Measurements from ENCODE around the gene MACROD2.
"Not testable (repeated sequence)": the region's sequence is repeated elsewhere in the genome, so short reads cannot be mapped to it uniquely, and the experiment has no call there.

MACROD2 gene

DNA sequence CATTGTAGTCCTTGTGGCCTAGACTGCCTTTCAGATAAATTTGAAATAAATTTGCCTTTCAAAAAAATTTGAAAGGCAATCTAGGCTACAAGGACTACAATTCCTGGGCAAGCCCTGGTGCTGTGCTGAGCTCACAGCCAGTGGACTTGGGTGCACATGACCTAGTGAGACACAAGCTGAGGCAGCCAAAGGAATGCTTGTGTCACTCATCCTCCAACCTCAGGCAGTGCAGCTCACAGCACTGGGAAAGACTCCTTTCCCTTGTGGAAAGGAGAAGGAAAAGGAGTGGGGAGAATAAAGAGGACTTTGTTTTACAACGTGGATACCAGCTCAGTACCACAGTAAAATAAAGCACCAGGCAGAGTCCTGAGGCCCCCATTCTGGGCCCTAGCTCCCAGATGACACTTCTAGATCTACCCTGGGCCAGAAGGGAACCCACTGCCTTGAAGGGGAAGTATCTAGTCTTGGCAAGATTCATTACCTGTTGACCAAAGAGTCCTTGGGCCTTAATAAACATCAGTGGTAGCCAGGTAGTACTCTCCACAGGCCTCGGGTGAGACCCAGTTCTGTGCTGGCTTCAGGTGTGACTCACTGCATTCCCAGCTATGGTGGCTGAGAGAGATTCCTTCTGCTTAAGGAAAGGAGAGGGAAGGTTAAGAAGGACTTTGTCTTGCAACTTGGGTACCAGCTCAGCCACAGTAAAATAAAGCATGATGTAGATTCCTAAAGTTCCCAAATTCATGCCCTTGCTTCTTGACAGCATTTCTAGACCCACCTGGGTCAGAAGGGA is 1001.8 kb downstream of the MACROD2 start:
- no peak for DNase-seq (ENCODE audit: low spot score in 2 of 2)

DNA sequence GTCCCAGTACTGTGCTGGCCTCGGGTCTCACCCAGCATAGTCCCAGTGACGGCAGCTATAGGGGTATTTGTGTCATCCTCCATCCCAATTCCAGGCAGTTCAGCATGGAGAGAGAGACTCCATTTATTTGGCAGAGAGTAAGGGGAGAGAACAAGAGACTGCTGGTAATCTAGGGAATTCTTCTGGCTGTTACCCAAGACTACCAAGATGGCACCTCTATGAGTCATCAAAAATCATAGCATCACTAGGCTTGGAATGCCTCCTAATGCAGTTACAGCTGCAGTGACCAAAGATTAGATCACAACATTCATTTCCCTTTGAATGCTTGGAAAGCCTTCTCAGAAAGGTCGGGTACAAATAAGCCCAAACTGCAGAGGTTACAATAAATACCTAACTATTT is 1002.5 kb downstream of the MACROD2 start:
- DNase-seq (ENCODE audit: low spot score in 2 of 2) (no peak), ATAC-seq (ENCODE audit: low read depth) (no peak)
- H3K9me3 Mint-ChIP-seq = peaks cover 5% of the 10 kb centered on the region
- no peaks in the 10 kb centered on the region for H3K27me3 Mint-ChIP-seq
- H3K4me1 Mint-ChIP-seq = no peaks in the 10 kb centered on the region
- H3K36me3 Mint-ChIP-seq = no peaks in the 10 kb centered on the region
- no peak overlapping the region for H3K4me3 Mint-ChIP-seq
- H3K27ac Mint-ChIP-seq = no peak overlapping the region

More for the DNA sequence above, 1001.8 kb downstream of the MACROD2 start:
- no peak overlapping the region for H3K4me3 Mint-ChIP-seq
- no peaks in the 10 kb centered on the region for H3K27me3 Mint-ChIP-seq
- no peaks in the 10 kb centered on the region for H3K4me1 Mint-ChIP-seq
- no peak overlapping the region for H3K27ac Mint-ChIP-seq
- H3K36me3 Mint-ChIP-seq = no peaks in the 10 kb centered on the region
- no peak for ATAC-seq (ENCODE audit: low read depth)
- peaks cover 5% of the 10 kb centered on the region for H3K9me3 Mint-ChIP-seq

DNA sequence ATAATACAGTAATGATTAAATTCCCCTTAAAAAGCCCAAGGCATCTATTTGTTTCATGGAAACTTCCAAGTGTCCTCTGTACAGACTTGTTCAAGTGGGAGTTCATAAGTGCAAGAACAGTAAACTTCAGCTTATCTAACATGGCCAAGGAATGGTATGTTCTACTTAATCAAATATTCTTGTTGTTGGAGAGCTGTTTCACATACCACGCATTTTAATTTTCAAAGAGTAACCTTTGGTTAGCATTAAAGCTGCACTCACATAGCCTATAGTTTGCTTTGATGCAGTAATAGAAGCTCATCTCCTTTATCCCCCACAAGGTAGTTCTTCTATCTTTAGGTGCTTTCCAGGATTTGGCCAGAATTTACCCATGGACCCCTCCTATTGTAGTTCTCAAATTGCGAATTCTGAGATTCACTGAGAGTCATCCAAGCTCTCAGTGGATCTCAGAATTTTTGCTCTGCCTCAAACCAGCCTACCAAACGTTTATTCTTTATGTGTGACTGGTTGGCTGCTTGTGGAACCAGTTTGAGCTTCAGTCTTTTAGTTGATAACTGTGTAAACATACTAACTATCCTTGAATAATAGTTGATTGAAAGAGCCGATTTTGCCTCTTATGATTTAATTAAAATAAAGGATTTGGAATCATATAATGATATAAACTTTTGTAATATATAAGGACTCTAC is 1010.1 kb downstream of the MACROD2 start:
- DNase-seq (ENCODE audit: low spot score in 2 of 2) (no peak), ATAC-seq (ENCODE audit: low read depth) (no peak)
- Mint-ChIP-seq H3K9me3 (no peaks in the 10 kb centered on the region), H3K4me3 (no peak overlapping the region), H3K27ac (no peak overlapping the region), H3K36me3 (no peaks in the 10 kb centered on the region), H3K27me3 (peaks cover 1% of the 10 kb centered on the region), H3K4me1 (no peaks in the 10 kb centered on the region)

DNA sequence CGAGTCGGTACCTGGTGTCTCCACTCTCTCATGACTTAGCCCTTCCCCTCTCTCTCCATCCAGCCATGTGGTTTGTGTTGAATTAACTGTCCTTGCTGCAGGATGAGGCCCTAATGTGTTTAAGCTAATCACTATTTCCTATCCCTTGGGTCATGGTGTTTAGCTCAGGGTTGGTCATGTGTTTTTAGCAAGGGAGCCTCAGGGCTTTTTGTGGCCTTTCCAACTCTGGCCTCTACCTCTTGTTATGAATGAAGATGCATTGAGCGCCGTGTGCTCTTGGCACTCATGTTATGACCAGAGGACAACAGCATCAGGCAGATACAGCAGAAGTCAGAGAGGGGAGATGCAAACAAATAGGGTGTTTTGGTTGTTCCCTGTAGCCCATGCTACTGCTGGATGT is 1016.3 kb downstream of the MACROD2 start:
- Mint-ChIP-seq H3K9me3 (no peaks in the 10 kb centered on the region), H3K27ac (no peak overlapping the region), H3K4me3 (no peak overlapping the region), H3K4me1 (no peaks in the 10 kb centered on the region), H3K27me3 (peaks cover 1% of the 10 kb centered on the region), H3K36me3 (no peaks in the 10 kb centered on the region)
- no peak for DNase-seq (ENCODE audit: low spot score in 2 of 2)
- no peak for ATAC-seq (ENCODE audit: low read depth)

DNA sequence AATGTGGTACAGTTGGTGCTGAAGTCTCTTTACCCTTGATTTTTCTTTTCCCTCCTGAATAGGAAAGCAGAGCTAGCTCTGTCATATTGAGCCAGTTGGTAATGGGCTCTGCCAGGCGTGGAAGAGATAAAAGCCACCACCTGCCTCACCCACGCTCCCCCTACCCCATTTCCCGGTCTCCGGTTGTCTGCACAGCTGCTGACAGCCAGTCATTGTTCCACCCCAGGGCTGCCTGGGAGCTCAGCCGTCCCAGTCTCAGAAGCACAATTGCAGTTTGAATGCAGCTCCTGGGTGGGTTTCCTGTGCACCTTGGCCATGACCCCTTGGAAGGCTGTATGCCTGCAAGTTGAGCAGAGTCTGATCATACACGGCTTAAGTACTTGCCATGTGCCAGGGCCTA is 1017.2 kb downstream of the MACROD2 start:
- Mint-ChIP-seq H3K27ac (no peak overlapping the region), H3K4me3 (no peak overlapping the region)

DNA sequence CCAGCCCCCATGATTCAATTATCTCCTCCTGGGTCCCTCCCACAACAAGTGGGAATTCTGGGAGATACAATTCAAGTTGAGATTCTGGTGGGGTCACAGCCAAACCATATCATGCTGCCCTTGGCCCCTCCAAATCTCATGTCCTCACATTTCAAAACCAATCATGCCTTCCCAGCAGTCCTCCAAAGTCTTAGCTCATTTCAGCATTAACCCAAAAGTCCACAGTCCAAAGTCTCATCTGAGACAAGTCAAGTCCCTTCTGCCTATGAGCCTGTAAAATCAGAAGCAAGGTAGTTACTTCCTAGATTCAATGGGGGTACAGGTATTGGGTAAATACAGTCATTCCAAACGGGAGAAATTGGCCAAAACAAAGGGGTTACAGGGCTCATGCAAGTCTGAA is 1021.6 kb downstream of the MACROD2 start:
- not testable (repeated sequence) for H3K36me3 Mint-ChIP-seq; H3K4me1 Mint-ChIP-seq; ATAC-seq (ENCODE audit: low read depth); DNase-seq (ENCODE audit: low spot score in 2 of 2); H3K27ac Mint-ChIP-seq; H3K27me3 Mint-ChIP-seq; H3K9me3 Mint-ChIP-seq; H3K4me3 Mint-ChIP-seq

More for the DNA sequence above, 1017.2 kb downstream of the MACROD2 start:
- no peak for ATAC-seq (ENCODE audit: low read depth)
- Mint-ChIP-seq H3K9me3 (no peaks in the 10 kb centered on the region), H3K4me1 (no peaks in the 10 kb centered on the region), H3K36me3 (no peaks in the 10 kb centered on the region), H3K27me3 (peaks cover 1% of the 10 kb centered on the region)
- DNase-seq (ENCODE audit: low spot score in 2 of 2) = no peak

DNA sequence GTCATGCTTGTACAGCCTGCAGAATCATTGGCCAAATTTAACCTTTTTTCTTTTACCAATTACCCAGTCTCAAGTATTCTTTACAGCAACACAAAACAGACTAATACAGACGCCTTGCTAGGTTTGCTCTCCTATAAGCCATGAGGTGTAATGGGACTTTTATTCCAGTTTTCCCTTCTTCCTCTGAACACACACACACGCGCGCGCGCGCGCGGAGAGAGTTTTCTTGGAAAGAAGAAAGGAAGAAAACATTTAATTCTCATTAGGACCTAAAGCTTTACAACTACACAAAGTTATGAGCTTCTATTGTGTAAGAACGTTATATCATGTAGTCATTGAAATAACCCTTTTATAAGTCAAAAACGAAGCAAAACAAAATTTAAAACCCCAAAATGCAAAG is 1023.6 kb downstream of the MACROD2 start:
- H3K9me3 Mint-ChIP-seq = no peaks in the 10 kb centered on the region
- no peaks in the 10 kb centered on the region for H3K4me1 Mint-ChIP-seq
- H3K36me3 Mint-ChIP-seq = no peaks in the 10 kb centered on the region
- DNase-seq (ENCODE audit: low spot score in 2 of 2) = no peak
- peaks cover 2% of the 10 kb centered on the region for H3K27me3 Mint-ChIP-seq
- no peak for ATAC-seq (ENCODE audit: low read depth)
- no peak overlapping the region for H3K4me3 Mint-ChIP-seq
- H3K27ac Mint-ChIP-seq = no peak overlapping the region

DNA sequence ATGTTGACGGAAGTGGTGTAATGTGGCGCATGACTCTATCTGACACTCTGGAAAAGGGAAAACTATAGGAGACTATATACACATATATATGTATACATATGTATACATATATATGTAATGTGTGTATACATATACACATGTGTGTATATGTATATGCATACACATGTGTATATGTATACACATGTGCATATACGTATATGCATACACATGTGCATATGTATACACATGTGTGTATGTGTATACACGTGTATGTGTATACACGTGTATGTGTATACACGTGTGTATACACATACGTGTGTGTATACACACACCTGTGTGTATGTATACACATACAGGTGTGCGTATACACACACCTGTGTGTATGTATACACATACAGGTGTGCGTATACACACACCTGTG is 1025.5 kb downstream of the MACROD2 start:
- DNase-seq (ENCODE audit: low spot score in 2 of 2) (no peak), ATAC-seq (ENCODE audit: low read depth) (no peak)
- Mint-ChIP-seq H3K4me1 (no peaks in the 10 kb centered on the region), H3K9me3 (no peaks in the 10 kb centered on the region), H3K27ac (no peak overlapping the region), H3K27me3 (peaks cover 2% of the 10 kb centered on the region), H3K4me3 (no peak overlapping the region), H3K36me3 (no peaks in the 10 kb centered on the region)

DNA sequence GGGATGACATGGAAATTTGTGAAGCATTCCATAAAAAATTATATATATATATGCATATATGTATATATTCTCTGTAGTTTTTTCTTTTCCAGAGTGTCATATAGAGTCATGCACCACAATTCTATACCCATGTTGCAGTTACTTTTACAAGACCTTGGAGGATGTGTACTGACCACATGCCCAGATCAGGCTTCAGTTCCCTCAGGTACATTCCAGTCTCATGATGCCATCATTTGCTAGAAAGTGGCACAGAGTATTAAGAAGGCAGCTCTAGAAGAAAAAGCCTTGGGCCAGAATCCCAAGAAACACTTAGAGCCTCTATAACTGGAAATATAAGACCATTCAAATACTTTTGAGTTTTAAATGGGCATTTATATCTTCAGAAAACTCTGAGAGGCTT is 1027.6 kb downstream of the MACROD2 start:
- peaks cover 2% of the 10 kb centered on the region for H3K27me3 Mint-ChIP-seq
- no peak overlapping the region for H3K4me3 Mint-ChIP-seq
- H3K9me3 Mint-ChIP-seq = no peaks in the 10 kb centered on the region
- DNase-seq (ENCODE audit: low spot score in 2 of 2) = no peak
- ATAC-seq (ENCODE audit: low read depth) = no peak
- H3K27ac Mint-ChIP-seq = no peak overlapping the region
- H3K36me3 Mint-ChIP-seq = no peaks in the 10 kb centered on the region
- H3K4me1 Mint-ChIP-seq = no peaks in the 10 kb centered on the region

DNA sequence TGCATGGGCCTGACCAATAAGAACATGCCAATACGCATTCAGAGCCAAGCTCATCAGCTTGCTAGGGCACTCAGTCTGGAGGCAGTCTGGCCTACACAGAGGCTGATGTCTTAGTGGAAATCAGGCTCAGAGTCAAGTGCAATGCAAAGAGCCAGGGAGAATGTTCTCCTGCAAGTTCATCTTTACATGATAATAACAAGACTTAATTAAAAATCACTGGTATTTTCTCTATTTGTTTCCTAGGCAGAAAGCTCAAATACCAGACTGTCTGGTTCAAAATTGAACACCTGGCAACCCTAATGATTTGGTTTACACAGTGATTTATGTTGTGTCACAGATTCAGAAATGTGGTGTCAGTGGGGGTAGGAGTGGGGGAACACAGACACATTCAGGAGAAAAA is 1031.4 kb downstream of the MACROD2 start:
- no peaks in the 10 kb centered on the region for H3K36me3 Mint-ChIP-seq
- no peak overlapping the region for H3K4me3 Mint-ChIP-seq
- no peaks in the 10 kb centered on the region for H3K4me1 Mint-ChIP-seq
- DNase-seq (ENCODE audit: low spot score in 2 of 2) (no peak), ATAC-seq (ENCODE audit: low read depth) (no peak)
- H3K9me3 Mint-ChIP-seq = no peaks in the 10 kb centered on the region
- peaks cover 4% of the 10 kb centered on the region for H3K27me3 Mint-ChIP-seq
- H3K27ac Mint-ChIP-seq = no peak overlapping the region

DNA sequence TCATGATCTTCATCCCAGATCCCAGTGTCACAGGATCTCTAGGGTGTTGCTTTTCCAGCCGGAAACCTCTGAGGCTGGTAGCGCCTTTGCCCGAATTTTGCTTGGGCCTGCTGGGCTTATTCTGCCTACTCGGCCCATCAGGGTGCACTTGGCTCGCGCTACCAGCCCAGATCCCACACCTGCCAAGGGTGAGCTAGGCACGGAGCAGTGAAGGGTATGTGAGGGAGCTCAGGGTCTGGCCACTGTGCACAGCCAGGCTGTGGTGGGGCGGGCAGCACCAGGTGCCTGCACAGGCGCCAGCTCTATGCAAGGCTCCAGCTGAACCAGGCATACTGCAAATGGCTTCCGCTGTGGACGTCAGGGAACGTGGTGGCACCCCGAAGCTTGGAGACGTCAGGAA is 1035.5 kb downstream of the MACROD2 start:
- Mint-ChIP-seq H3K4me1 (no peaks in the 10 kb centered on the region), H3K27me3 (peaks cover 1% of the 10 kb centered on the region), H3K4me3 (no peak overlapping the region), H3K36me3 (no peaks in the 10 kb centered on the region), H3K27ac (no peak overlapping the region), H3K9me3 (no peaks in the 10 kb centered on the region)
- no peak for DNase-seq (ENCODE audit: low spot score in 2 of 2)
- ATAC-seq (ENCODE audit: low read depth) = no peak

DNA sequence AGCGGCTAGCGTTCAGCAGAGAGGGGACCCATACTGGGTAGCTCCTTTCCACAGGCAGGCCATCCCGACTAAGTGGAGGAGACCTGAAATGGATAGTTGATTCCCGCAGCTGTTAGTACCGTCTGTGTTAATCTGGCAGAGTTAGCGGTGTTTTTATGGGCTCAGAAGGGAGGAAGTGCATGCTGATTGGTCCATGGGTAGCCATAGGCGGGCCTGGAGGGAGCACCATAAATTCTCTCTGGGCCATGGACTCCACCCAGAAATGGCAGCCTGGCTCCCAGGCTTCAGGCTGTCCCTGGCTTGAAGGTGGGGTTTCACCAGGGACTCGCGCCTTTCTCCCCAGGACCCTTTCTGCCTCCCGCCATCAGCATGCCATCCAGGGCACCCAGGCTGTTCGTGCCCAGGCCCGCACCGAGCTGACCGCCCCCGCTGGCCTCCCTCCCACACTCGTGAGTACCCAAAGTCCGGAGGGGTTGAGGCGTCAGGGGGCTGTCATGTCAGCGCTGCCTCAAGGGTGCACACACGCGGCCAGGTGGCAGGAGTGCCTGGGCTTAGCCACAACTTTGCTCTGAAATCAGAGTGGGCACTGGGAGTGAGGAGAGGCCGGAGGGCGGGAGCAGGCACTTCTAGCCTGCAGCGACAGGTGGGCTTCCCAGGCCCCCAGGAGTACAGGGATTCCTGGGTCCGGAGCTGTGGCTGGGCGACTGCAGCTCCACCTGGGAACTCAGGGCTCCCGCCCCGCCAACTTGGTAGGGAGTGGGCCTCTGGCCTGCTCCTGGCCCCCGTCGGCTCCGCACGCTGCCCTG is 1036.4 kb downstream of the MACROD2 start:
- Mint-ChIP-seq H3K36me3 (no peaks in the 10 kb centered on the region), H3K4me3 (no peak overlapping the region), H3K9me3 (no peaks in the 10 kb centered on the region), H3K4me1 (no peaks in the 10 kb centered on the region), H3K27me3 (peaks cover 1% of the 10 kb centered on the region), H3K27ac (no peak overlapping the region)
- DNase-seq (ENCODE audit: low spot score in 2 of 2) = no peak
- ATAC-seq (ENCODE audit: low read depth) = no peak

DNA sequence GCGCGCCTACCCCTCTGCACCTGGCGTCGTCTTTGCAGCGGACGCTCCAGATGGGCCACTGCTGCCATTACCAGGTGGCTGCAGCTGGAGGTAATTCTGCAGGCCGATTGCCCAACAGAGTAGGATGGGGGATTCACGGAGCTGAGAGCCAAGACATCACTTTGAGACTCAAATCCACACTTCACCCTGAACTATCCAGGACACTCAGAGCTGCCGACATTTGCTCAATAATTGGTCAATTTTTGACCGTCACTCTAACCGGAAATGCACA is 1037.0 kb downstream of the MACROD2 start:
- no peaks in the 10 kb centered on the region for H3K36me3 Mint-ChIP-seq
- no peaks in the 10 kb centered on the region for H3K9me3 Mint-ChIP-seq
- H3K27me3 Mint-ChIP-seq = peaks cover 1% of the 10 kb centered on the region
- no peak for DNase-seq (ENCODE audit: low spot score in 2 of 2)
- ATAC-seq (ENCODE audit: low read depth) = no peak
- no peaks in the 10 kb centered on the region for H3K4me1 Mint-ChIP-seq
- no peak overlapping the region for H3K27ac Mint-ChIP-seq
- H3K4me3 Mint-ChIP-seq = no peak overlapping the region

DNA sequence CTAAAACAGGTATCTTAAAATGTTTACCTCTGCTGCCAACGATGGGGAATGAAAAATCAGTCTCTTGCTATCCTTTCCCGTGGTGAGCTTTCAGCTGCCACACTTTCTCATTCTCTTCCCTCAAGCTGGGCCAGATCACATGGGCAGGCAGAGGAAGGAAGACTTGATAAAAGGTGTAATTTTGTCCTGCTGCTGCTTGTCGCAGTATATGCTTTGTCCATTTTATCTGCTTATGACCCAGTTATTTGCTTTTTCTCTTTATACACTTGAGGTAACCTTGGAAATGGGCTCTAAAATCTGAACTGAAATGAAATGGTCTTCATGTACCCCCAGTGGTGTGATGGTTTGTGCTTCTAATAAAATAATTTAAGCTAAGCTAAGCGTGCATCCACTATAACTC is 1038.0 kb downstream of the MACROD2 start:
- peaks cover 1% of the 10 kb centered on the region for H3K27me3 Mint-ChIP-seq
- ATAC-seq (ENCODE audit: low read depth) (no peak), DNase-seq (ENCODE audit: low spot score in 2 of 2) (no peak)
- no peak overlapping the region for H3K27ac Mint-ChIP-seq
- no peaks in the 10 kb centered on the region for H3K36me3 Mint-ChIP-seq
- no peak overlapping the region for H3K4me3 Mint-ChIP-seq
- no peaks in the 10 kb centered on the region for H3K4me1 Mint-ChIP-seq
- H3K9me3 Mint-ChIP-seq = no peaks in the 10 kb centered on the region
